Keratinocyte (primary cell): ENCODE results near the gene SPPL3.

Experiments used
- EZH2 ChIP-seq: IDR thresholded peaks from one replicate; pipeline ENCODE4 v1.6.1; 2012; ENCODE audit warnings: inconsistent platforms, mild to moderate bottlenecking, low read length, moderate library complexity
- TF ChIP-seq, protein P1 (sequence below), 3 experiments: IDR thresholded peaks in 1 of 3; conservative IDR thresholded peaks in 1 of 3; optimal IDR thresholded peaks in 1 of 3; 2 replicates in 2 of 3; 3 replicates in 1 of 3; pipeline versions ENCODE3 to v1.5.1; 2011; ENCODE audit warnings: low read length in 3 of 3, mild to moderate bottlenecking in 3 of 3, moderate library complexity in 2 of 3, control low read depth in 1 of 3, inconsistent platforms in 1 of 3; ENCODE audit not compliant: insufficient read depth in 2 of 3; ENCODE audit errors: extremely low read depth in 1 of 3

DNA sequence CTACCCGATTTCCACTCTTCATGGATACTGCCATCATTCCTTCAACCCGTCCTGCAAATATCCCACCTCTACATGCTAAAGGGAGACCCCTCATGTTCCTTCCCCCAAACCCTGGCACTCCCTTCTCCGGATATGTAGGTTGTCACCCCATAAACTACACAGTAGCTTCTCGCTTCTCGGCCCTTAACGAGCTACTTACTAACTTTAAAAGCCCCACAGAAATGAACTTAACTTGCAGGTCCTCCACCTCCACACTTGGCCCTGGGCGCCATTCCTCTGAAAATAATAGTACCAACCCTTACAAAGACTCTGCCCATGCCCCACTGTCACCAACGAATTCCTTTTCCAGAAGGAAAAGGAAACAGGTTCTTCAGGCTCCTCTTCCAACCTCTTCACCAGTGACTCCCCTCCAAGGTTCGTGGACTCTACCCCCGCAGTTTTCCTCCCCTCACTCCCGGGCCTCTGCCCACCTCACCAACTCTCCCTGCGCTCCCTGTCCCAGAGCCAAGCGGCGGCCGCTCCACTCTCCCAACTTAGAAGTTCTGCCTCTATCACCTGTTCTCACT lies 1.2 kb downstream of the SPPL3 start:
- TF ChIP-seq, protein P1, sequence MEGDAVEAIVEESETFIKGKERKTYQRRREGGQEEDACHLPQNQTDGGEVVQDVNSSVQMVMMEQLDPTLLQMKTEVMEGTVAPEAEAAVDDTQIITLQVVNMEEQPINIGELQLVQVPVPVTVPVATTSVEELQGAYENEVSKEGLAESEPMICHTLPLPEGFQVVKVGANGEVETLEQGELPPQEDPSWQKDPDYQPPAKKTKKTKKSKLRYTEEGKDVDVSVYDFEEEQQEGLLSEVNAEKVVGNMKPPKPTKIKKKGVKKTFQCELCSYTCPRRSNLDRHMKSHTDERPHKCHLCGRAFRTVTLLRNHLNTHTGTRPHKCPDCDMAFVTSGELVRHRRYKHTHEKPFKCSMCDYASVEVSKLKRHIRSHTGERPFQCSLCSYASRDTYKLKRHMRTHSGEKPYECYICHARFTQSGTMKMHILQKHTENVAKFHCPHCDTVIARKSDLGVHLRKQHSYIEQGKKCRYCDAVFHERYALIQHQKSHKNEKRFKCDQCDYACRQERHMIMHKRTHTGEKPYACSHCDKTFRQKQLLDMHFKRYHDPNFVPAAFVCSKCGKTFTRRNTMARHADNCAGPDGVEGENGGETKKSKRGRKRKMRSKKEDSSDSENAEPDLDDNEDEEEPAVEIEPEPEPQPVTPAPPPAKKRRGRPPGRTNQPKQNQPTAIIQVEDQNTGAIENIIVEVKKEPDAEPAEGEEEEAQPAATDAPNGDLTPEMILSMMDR (optimal IDR thresholded peaks at IDR 0.05 in 1 of 3, IDR thresholded peaks at IDR 0.05 in 1 of 3, conservative IDR thresholded peaks at IDR 0.05 in 1 of 3; ENCODE audit: extremely low read depth in 1 of 3, insufficient read depth in 2 of 3, low read length in 3 of 3), result no peak
- TF ChIP-seq EZH2, result no peak
